Left ventricle myocardium superior (tissue), 1 donor: ENCODE results near the gene GOLGA8R. TPM values are rescaled to one million over a fixed set of nuclear protein-coding genes. Genes with fewer than 3 reads are reported as not detected.
"Not testable (repeated sequence)": the region's sequence is repeated elsewhere in the genome, so short reads cannot be mapped to it uniquely, and the experiment has no call there.

Experiments
- ATAC-seq: fragments of 200-7000 bp; cut with Tn5 transposase; one replicate; pipeline ENCODE4 v1.9.1; 2020; ENCODE audit warnings: mild to moderate bottlenecking, moderate library complexity
- DNase-seq: peaks from one replicate; pipeline ENCODE4 v3.0.0-alpha.2; 2020
- intact Hi-C: fragments of 100-400 bp; cut with micrococcal nuclease; formaldehyde crosslinking; loops from one replicate; pipeline ENCODE4 v1.11.0; 2022
- total RNA-seq: library from RNA; stranded (reverse); fragmentation: NEBNext Ultra II Directional; extraction: Animal tissue kit (Norgen Biotek cat#: 25700); gene quantifications from one replicate; pipeline ENCODE4 v1.2.1, GENCODE V29; 2021
- donor health status: DM: no; HTN: yes; CAD: no; lungs with severe emphysema.

The GOLGA8R gene
- total RNA-seq, 1 donor from 2014 or later: 5.2 TPM

DNA sequence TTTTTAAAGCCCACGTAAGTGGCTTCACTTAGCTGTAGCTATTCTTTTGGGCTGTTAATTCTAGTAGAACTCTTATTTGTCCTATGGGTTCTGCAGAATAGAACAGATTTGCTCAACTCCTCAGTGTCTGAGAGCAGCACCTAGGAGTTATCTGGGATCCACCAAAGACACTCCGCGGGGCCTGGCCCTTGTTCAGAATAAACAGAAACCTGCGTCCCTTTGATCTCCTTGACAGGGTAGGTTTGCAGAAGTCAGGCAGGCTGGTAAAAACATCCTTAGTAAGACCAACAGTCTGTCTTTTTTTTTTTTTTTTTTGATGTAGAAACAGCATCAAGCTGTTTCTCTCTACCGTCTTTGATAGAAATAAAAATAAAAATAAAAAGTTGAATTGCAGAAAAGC, 52.7 kb downstream of the GOLGA8R start:
- DNase-seq, intact Hi-C loops, ATAC-seq: not testable (repeated sequence)

DNA sequence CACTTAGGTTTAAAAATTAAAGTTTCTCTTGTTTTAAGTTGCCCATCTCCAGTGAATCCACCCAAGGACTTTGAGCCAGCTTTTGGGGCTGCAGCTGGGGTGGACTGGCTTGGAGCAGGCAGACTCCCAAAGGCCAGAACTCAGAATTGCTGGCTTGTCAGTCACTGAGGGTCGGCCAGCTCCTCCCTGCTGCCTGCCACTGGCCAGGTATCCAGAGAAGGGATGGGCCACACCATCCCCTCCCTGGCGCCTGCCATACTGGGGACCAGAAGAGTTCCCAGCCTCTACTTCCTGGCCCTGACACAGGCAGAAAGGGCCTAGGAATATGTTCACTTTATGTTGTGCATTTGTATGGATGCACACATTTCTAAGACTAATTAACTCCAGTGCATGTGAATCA, 53.1 kb downstream of the GOLGA8R start:
- intact Hi-C loops, ATAC-seq, DNase-seq: not testable (repeated sequence)

DNA sequence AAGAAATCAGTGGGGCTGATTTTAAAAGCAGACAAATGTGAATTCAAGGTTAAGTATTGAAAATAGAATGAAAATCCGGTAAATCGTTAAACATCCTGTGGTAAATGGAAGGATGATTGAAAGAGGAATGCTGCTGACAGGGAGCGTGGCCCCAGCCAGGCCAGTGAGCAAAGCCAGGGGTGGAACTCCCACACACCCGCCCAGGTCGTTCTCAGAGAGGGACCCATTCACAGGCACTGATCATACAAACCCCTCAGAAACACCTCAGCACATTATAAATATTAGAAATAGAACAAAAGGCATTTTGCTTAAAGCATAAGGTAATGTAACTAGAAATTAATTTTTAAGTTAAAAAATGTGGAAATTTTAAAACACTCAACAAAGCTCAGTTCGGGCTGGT, 59.0 kb downstream of the GOLGA8R start:
- ATAC-seq, intact Hi-C loops, DNase-seq: not testable (repeated sequence)

Other genes with a start within 250 kb of the GOLGA8R start
- 1.3 TPM for gene CHRFAM7A, start 20.7 kb downstream of the GOLGA8R start, total RNA-seq
- 1.1 TPM for gene GOLGA8Q, start 137.8 kb upstream of the GOLGA8R start, total RNA-seq
- not detected for gene GOLGA8H, start 189.8 kb upstream of the GOLGA8R start, total RNA-seq